CD4-positive, alpha-beta T cell (primary cell): ENCODE data around the gene FOXP3. TPM values are rescaled to one million over a fixed set of nuclear protein-coding genes. Genes with fewer than 3 reads are reported as not detected.

ENCODE experiments used
- ATAC-seq: fragments of 200-7000 bp; cut with Tn5 transposase; one replicate; pipeline ENCODE4 v1.10.0; 2022; ENCODE audit warnings: mild to moderate bottlenecking; ENCODE audit not compliant: poor library complexity
- CTCF ChIA-PET: fragments of 350-600 bp; sonication (Branson Sonifier 250); formaldehyde crosslinking; loops from one replicate; lab custom pipeline; 2021; ENCODE audit warnings: antibody characterized with exemption, inconsistent platforms; lab: Charles Lee
- POLR2A ChIA-PET: fragments of 350-600 bp; sonication (Branson Sonifier 250); formaldehyde crosslinking; loops from one replicate; lab custom pipeline; 2021; ENCODE audit warnings: antibody characterized with exemption, inconsistent platforms; lab: Charles Lee
- DNase-seq, 14 experiments: peaks; one replicate each; pipeline ENCODE4 v3.0.0-alpha.2; 2013 to 2020; ENCODE audit warnings: mixed read lengths in 2 of 14
- H3K27ac ChIP-seq, 2 donors: one replicate each; pipeline versions ENCODE4 v1.5.1 to v1.7.0; 2013; ENCODE audit warnings: low read length in 2 of 2, low read depth in 1 of 2, mild to moderate bottlenecking in 1 of 2
- H3K27me3 ChIP-seq, 2 experiments: 1 replicate in 1 of 2; 2 replicates in 1 of 2; pipeline versions ENCODE4 v1.6.1 to v1.7.0; 2013; ENCODE audit warnings: low read length in 2 of 2, control low read depth in 1 of 2, mild to moderate bottlenecking in 1 of 2, moderate library complexity in 1 of 2; ENCODE audit not compliant: insufficient read depth in 2 of 2, control insufficient read depth in 1 of 2
- H3K36me3 ChIP-seq: one replicate; pipeline ENCODE4 v1.6.1; 2013; ENCODE audit warnings: low read length, control low read depth; ENCODE audit not compliant: insufficient read depth
- H3K4me1 ChIP-seq: one replicate; pipeline ENCODE4 v1.6.1; 2013; ENCODE audit warnings: low read length, control low read depth; ENCODE audit not compliant: insufficient read depth
- H3K4me3 ChIP-seq: one replicate; pipeline ENCODE4 v1.5.1; 2013; ENCODE audit warnings: mild to moderate bottlenecking, low read length, moderate library complexity
- H3K9me3 ChIP-seq, 2 experiments: 1 replicate in 1 of 2; 2 replicates in 1 of 2; pipeline versions ENCODE4 v1.6.1 to v1.7.0; 2013; ENCODE audit warnings: low read length in 2 of 2, mild to moderate bottlenecking in 2 of 2, control low read depth in 1 of 2, moderate library complexity in 1 of 2; ENCODE audit not compliant: control insufficient read depth in 1 of 2, insufficient read depth in 1 of 2
- H3K27ac Mint-ChIP-seq: one replicate; pipeline ENCODE4 v1.8.0; 2020; ENCODE audit warnings: mixed read lengths
- H3K27me3 Mint-ChIP-seq: one replicate; pipeline ENCODE4 v1.8.0; 2021; ENCODE audit warnings: mixed read lengths
- H3K36me3 Mint-ChIP-seq: one replicate; pipeline ENCODE4 v1.8.0; 2021; ENCODE audit warnings: low read depth, mixed read lengths
- H3K4me1 Mint-ChIP-seq: one replicate; pipeline ENCODE4 v1.8.0; 2021; ENCODE audit warnings: low read depth, mixed read lengths
- H3K4me3 Mint-ChIP-seq: one replicate; pipeline ENCODE4 v1.8.0; 2020; ENCODE audit warnings: mild to moderate bottlenecking, mixed read lengths
- H3K9me3 Mint-ChIP-seq: one replicate; pipeline ENCODE4 v1.8.0; 2020; ENCODE audit warnings: mixed read lengths
- intact Hi-C, 2 experiments: fragments of 100-400 bp; cut with DNase I in 1 of 2; cut with micrococcal nuclease in 1 of 2; formaldehyde crosslinking; loops; one replicate each; pipeline versions ENCODE4 v1.15.1 to v1.9.0; 2023 to 2025; cut with DNase I, micrococcal nuclease
- total RNA-seq, 174 experiments: library from RNA in 2 of 174; stranded (reverse) in 2 of 174; gene quantifications; one replicate each; pipeline ENCODE4 v1.2.3 and lab custom pipeline; 2021 to 2026
- TF ChIP-seq, protein P1 (sequence below): fragments of 200-600 bp; IDR thresholded peaks from one replicate; pipeline ENCODE4 v1.8.0; 2022; ENCODE audit warnings: antibody characterized with exemption, mild to moderate bottlenecking

Gene FOXP3
- total RNA-seq, 2 experiments from 2014 or later: 3.7 TPM

DNA sequence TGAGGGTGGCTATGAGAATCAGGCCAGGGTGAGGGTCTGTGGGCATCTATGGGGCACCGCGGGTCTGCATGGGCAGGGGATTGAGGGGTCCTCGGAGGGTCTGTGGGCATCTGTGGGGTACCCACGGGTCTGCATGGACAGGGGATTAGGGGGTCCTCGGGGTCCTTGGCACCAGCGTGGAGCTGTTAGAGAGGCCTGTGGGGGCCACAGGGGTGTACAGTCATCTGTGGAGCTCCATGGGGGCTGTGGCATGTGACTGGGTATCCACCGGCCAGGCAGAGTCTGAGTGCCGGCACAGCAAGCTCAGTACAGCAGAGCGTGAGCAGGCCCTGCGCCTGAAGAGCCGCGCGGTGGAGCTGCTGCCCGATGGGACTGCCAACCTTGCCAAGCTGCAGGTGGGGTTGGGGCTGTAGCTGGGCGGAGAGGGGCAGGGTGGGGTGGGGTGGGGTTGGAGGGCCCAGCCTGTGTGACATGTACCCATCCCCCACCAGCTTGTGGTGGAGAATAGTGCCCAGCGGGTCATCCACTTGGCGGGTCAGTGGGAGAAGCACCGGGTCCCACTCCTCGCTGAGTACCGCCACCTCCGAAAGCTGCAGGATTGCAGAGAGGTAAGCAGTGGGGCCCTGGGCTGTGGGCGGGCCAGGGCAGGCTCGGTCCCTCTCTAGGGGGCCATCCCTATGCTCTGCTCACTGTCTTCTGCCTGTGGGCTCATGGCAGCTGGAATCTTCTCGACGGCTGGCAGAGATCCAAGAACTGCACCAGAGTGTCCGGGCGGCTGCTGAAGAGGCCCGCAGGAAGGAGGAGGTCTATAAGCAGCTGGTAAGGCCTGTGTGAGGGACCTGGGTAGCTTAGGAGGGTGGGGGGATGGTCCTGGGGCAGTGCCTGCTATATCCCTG lies 16.3 kb downstream of the FOXP3 start:
- H3K36me3 ChIP-seq: peaks cover 22% of the 10 kb centered on the region
- H3K9me3 ChIP-seq: no peaks in the 10 kb centered on the region
- no peak for ATAC-seq
- DNase-seq: no peak
- Mint-ChIP-seq H3K27me3 (no peaks in the 10 kb centered on the region), H3K9me3 (no peaks in the 10 kb centered on the region), H3K4me1 (peaks cover 8% of the 10 kb centered on the region), H3K27ac (no peak overlapping the region), H3K36me3 (peaks cover 62% of the 10 kb centered on the region), H3K4me3 (no peak overlapping the region)
- H3K27ac ChIP-seq: no peak overlapping the region
- intact Hi-C loops: no loop called here
- H3K4me3 ChIP-seq: no peak overlapping the region
- H3K4me1 ChIP-seq: no peaks in the 10 kb centered on the region
- no peaks in the 10 kb centered on the region for H3K27me3 ChIP-seq
- ChIA-PET POLR2A (interaction anchor here (1.2 kb wide), 1 partner anchor 11 kb away, joined by 4 read pairs; no protein-coding TSS in a partner anchor), CTCF (no interaction called here)
- TF ChIP-seq, protein P1, sequence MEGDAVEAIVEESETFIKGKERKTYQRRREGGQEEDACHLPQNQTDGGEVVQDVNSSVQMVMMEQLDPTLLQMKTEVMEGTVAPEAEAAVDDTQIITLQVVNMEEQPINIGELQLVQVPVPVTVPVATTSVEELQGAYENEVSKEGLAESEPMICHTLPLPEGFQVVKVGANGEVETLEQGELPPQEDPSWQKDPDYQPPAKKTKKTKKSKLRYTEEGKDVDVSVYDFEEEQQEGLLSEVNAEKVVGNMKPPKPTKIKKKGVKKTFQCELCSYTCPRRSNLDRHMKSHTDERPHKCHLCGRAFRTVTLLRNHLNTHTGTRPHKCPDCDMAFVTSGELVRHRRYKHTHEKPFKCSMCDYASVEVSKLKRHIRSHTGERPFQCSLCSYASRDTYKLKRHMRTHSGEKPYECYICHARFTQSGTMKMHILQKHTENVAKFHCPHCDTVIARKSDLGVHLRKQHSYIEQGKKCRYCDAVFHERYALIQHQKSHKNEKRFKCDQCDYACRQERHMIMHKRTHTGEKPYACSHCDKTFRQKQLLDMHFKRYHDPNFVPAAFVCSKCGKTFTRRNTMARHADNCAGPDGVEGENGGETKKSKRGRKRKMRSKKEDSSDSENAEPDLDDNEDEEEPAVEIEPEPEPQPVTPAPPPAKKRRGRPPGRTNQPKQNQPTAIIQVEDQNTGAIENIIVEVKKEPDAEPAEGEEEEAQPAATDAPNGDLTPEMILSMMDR: no peak

DNA sequence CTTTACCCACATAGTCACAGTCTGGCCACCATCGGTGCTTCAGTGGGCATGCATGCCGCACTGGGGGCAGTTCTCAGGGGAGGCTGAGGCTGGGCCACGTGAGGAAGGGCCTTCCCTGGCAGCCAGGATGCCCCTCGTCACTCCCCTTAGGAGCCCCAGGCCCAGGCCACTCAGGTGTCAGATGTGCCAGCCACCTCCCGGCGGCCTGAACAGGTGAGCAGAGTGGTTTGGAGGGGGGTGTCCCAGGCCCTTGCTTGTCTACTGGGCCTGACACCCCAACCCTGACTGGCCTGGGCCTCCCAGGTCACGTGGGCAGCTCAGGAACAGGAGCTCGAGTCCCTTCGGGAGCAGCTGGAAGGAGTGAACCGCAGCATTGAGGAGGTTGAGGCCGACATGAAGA lies 17.2 kb downstream of the FOXP3 start:
- ATAC-seq (no peak), DNase-seq (no peak)
- ChIA-PET CTCF (no interaction called here), POLR2A (no interaction called here)
- Histone ChIP-seq H3K36me3 (peaks cover 30% of the 10 kb centered on the region), H3K4me1 (no peaks in the 10 kb centered on the region), H3K4me3 (no peak overlapping the region), H3K27me3 (no peaks in the 10 kb centered on the region), H3K9me3 (no peaks in the 10 kb centered on the region), H3K27ac (no peak overlapping the region)
- Mint-ChIP-seq H3K4me1 (peaks cover 5% of the 10 kb centered on the region), H3K9me3 (no peaks in the 10 kb centered on the region), H3K27me3 (no peaks in the 10 kb centered on the region), H3K36me3 (peaks cover 67% of the 10 kb centered on the region), H3K4me3 (no peak overlapping the region), H3K27ac (no peak overlapping the region)
- TF ChIP-seq, protein P1: no peak
- intact Hi-C loops: no loop called here

DNA sequence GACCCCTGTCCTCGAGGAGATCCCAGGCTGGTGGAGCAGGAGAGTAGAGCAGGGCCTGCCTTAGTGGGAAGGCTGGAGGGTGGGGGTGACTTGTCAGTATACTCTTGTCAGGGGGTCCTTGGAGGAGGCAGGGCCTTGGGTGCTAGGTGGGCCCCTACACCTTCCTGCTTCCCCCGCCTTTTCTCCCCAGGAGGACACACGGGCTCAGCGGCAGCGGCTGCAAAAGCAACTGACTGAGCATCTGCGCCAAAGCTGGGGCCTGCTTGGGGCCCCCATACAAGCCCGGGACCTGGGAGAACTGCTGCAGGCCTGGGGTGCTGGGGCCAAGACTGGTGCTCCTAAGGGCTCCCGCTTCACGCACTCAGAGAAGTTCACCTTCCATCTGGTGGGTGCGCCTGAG lies 18.0 kb downstream of the FOXP3 start:
- no peak overlapping the region for H3K4me3 Mint-ChIP-seq

More for the DNA sequence above, 18.0 kb downstream of the FOXP3 start:
- ChIA-PET CTCF (no interaction called here), POLR2A (no interaction called here)
- H3K27ac ChIP-seq: no peak overlapping the region
- peaks cover 4% of the 10 kb centered on the region for H3K4me1 Mint-ChIP-seq
- H3K9me3 ChIP-seq: no peaks in the 10 kb centered on the region
- ATAC-seq: no peak
- H3K27me3 Mint-ChIP-seq: no peaks in the 10 kb centered on the region
- TF ChIP-seq, protein P1: no peak
- intact Hi-C loops: no loop called here
- DNase-seq: no peak
- peaks cover 64% of the 10 kb centered on the region for H3K36me3 Mint-ChIP-seq
- no peak overlapping the region for H3K27ac Mint-ChIP-seq
- H3K4me1 ChIP-seq: no peaks in the 10 kb centered on the region
- H3K27me3 ChIP-seq: no peaks in the 10 kb centered on the region
- no peaks in the 10 kb centered on the region for H3K9me3 Mint-ChIP-seq
- H3K4me3 ChIP-seq: no peak overlapping the region
- peaks cover 34% of the 10 kb centered on the region for H3K36me3 ChIP-seq
